ENCODE measurements around the gene RIMBP3B. TPM values are rescaled to one million over a fixed set of nuclear protein-coding genes. Genes with fewer than 3 reads are reported as not detected.
A peak's percentile ranks its signal among the peaks of the same experiment; 100 is the strongest.
"Not testable (repeated sequence)": the region's sequence is repeated elsewhere in the genome, so short reads cannot be mapped to it uniquely, and the experiment has no call there.

RIMBP3B gene
- polyA plus RNA-seq, 1 donor = 0.06 TPM

DNA sequence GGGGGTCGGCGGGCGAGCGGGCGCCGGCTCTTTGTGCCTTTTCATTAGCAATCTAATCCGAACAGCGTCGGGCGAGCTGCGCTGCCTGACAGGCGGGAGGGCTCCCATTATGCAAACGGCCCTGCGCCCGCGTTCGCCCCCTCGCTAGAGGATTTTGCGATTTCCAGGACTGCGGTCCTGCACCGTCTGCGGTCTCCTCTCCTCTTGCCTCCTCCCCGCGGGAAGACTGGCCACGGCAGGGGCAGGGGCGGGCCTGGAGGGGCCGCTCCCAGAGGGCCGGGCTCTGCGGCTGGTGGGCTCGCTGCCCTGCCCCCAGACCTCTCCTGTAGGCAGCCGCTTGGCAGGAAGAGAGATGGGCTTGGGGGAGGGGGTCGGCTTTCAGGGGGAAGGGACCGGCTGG, 34.3 kb downstream of the RIMBP3B start:
- not testable (repeated sequence) for H3K27ac ChIP-seq (ENCODE audit: low read length); H3K27me3 ChIP-seq (ENCODE audit: control insufficient read depth, insufficient read depth, low read length); H3K9me3 ChIP-seq (ENCODE audit: control insufficient read depth, low read depth, low read length); DNase-seq; H3K36me3 ChIP-seq (ENCODE audit: control insufficient read depth, insufficient read depth, low read length); H3K4me1 ChIP-seq (ENCODE audit: control insufficient read depth, insufficient read depth, low read length)
- WGBS (ENCODE audit: insufficient coverage, low lambda C conversion rate) = no CpG with 5 or more reads among the region's 33 CpGs
- H3K4me3 ChIP-seq (ENCODE audit: low read length) = peak overlapping the region; percentile 32

DNA sequence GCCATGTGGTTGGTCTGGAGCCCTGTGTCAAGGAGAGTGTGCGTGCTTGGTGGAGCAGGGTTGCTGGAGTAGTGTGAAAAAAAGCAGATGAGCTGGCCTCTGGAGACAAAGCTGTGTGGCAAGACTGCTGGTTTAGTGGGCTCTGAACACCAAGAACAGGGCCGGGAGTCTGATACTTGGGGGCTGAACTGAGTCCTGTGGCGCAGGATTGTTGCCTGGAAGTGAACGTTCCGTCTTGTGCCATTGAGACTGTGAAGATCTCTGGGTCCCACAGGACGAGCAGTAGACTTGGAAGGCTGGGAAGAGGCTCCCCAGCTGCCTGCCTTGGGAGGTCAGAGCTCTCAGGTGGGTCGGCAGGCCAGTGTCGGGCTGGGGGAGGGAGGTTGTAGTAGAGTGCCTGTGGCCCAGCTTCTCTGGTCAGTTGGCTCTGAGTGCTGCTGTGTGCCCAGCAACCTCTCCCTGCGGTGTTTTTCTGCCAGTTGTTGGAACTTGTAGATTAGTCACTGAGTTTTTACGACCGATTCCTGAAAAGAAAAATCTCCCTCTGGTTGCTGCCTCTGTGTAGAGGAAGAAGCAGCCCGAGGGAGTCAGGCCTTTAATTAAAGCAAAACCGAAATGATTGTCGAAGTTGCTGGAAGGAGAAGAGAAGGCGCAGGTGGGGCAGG, 35.6 kb downstream of the RIMBP3B start:
- WGBS (ENCODE audit: insufficient coverage, low lambda C conversion rate) = no CpG with 5 or more reads among the region's 15 CpGs
- not testable (repeated sequence) for H3K27me3 ChIP-seq (ENCODE audit: control insufficient read depth, insufficient read depth, low read length); DNase-seq; H3K36me3 ChIP-seq (ENCODE audit: control insufficient read depth, insufficient read depth, low read length); H3K4me3 ChIP-seq (ENCODE audit: low read length); H3K9me3 ChIP-seq (ENCODE audit: control insufficient read depth, low read depth, low read length); H3K4me1 ChIP-seq (ENCODE audit: control insufficient read depth, insufficient read depth, low read length)
- H3K27ac ChIP-seq (ENCODE audit: low read length) = peak overlapping the region; percentile 64

DNA sequence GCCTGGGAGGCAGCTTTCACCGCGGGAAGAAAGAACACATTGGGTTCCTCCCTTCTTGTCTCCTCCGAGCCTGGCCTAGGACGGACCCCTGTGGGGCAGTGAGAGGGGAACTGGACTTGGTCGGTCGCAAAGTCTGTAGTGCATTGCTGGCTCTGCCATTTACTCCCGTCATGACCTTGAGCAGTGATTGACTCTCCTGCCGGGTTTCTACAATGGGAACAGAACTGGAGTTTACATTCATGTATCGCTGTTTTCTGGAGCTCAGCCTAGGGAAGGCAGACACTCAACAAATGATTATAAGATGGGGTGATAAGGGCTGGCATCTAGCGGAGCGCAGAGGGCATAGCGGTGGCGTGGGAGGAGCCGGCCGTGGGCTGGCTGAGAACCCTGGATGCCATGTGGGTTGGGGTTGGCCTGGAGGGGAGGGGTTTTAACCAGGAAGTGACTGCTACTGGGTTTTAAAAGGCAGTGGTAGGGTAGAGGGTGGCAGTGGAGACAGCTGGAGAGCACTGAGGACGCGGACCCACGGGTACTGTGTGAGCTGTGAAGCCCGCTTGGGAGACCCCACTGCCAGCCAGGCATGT, 36.7 kb downstream of the RIMBP3B start:
- H3K4me3 ChIP-seq (ENCODE audit: low read length); DNase-seq; H3K27me3 ChIP-seq (ENCODE audit: control insufficient read depth, insufficient read depth, low read length); H3K9me3 ChIP-seq (ENCODE audit: control insufficient read depth, low read depth, low read length); H3K4me1 ChIP-seq (ENCODE audit: control insufficient read depth, insufficient read depth, low read length); H3K36me3 ChIP-seq (ENCODE audit: control insufficient read depth, insufficient read depth, low read length): not testable (repeated sequence)
- no CpG with 5 or more reads among the region's 19 CpGs for WGBS (ENCODE audit: insufficient coverage, low lambda C conversion rate)
- peak overlapping the region; percentile 69 for H3K27ac ChIP-seq (ENCODE audit: low read length)

DNA sequence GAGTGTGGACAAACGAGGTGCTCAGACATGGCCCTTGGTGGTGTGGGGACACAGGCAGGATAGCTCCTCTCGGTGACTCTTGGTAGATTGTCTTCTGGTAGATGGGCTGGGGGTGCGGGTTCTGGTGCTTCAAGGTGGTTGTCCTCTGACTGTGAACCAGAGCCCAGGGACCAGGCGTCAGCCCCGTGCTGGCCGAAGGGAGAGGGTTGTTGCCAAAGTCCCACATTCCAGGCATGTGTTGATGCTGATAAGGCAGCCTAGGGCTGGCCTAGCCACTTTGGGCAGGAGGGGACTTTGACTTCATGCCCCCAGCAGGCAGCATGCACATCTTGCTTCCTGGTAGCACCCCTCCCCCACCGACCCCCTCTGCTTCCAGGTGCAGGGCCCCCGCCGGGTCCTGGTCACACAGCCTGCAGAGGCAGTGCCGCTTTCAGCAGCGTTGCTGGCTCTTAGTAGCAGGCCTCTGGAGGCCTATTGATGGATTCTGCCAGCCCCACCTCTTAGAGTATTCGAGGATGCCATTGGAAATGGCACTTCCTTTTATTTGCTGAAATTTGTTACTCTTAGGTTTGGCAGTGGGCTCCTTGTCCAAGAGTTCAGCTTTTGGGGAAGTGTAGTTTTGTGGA, 40.6 kb downstream of the RIMBP3B start:
- DNase-seq; H3K4me3 ChIP-seq (ENCODE audit: low read length); H3K27ac ChIP-seq (ENCODE audit: low read length); H3K27me3 ChIP-seq (ENCODE audit: control insufficient read depth, insufficient read depth, low read length); H3K9me3 ChIP-seq (ENCODE audit: control insufficient read depth, low read depth, low read length); H3K36me3 ChIP-seq (ENCODE audit: control insufficient read depth, insufficient read depth, low read length); H3K4me1 ChIP-seq (ENCODE audit: control insufficient read depth, insufficient read depth, low read length): not testable (repeated sequence)
- no CpG with 5 or more reads among the region's 12 CpGs for WGBS (ENCODE audit: insufficient coverage, low lambda C conversion rate)

DNA sequence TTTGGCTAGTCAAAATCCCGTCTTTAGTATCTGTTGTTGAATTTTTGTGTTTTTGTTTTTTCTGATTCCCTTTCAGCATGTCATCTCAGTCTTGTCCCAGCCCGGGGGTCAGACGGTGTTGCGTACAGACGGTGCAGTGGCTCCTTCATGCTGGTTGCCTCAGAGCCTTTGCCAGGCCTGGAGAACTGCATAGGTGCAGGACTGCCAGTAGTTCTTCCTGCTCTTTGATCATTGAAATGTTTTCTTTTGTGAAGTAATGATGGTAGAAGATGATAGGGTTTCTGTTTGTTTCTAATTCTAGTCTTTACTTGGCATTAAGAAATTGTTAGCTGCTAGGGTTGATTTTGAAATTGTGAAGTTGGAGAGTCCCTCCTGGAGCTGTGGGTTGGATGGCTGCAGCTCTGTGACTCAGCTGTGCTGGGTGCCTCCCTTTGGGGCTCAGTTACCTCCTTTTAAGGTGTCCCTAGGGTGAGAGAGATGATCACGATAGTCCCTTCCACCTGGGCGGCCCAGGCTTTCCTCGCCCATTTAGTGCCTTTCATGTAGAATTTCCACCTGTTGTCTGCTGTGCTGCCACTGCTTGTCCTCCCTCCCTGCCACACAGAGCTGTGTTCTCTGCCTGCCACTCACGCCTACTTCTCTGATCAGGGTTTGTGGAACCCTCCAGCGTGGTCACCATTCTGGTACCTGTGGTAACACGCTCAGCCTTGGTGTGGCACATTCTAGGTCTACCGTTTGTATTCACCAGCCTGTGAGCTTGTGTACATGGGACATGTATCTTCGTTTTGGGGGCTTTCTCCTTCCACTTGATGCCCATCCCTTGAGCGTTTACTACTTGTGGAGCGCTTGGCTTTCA, 51.1 kb downstream of the RIMBP3B start:
- H3K4me3 ChIP-seq (ENCODE audit: low read length); H3K27ac ChIP-seq (ENCODE audit: low read length); H3K4me1 ChIP-seq (ENCODE audit: control insufficient read depth, insufficient read depth, low read length); H3K27me3 ChIP-seq (ENCODE audit: control insufficient read depth, insufficient read depth, low read length); DNase-seq; H3K9me3 ChIP-seq (ENCODE audit: control insufficient read depth, low read depth, low read length); H3K36me3 ChIP-seq (ENCODE audit: control insufficient read depth, insufficient read depth, low read length): not testable (repeated sequence)
- WGBS (ENCODE audit: insufficient coverage, low lambda C conversion rate) = no CpG with 5 or more reads among the region's 15 CpGs

DNA sequence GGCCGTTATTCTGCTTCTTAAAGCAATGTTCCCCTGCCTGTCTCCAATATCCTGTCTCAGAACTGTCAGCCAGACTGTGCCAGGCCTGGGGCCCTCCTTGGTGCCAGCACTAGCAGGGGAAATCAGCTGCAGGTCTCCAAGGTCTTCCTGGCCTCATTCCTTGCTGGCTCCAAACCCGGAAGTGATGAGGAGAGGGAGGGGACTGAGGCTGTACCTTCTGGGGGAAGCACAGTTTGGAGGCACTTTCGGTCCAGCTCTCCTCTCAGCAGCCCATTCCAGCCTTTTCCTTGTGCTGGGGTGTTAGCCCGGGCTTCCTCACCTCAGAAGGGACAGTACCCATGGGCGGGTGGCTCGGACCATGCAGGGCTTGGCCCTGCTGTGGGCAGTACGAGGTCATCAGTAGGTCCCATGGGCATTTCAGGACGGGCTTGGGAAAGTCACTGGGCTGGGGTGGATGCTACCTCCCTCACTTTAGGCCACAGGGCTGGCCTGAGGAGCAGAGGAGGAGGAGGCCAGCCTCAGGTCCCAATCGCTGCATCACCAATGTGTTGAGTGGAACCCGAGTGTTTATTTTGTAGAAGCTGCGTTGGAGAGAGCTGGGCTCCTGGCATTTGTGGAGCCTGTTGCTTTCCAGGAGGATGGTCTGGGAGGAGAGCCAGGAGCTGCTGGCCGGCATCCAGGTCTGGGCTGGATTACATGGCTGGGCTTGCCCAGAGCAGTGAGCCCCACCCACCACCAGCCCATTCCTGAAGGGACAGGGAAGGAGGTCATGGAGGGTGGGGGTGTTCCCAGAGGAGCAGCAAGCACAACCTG, 52.7 kb downstream of the RIMBP3B start:
- H3K4me1 ChIP-seq (ENCODE audit: control insufficient read depth, insufficient read depth, low read length); H3K4me3 ChIP-seq (ENCODE audit: low read length); H3K9me3 ChIP-seq (ENCODE audit: control insufficient read depth, low read depth, low read length); H3K27me3 ChIP-seq (ENCODE audit: control insufficient read depth, insufficient read depth, low read length); H3K27ac ChIP-seq (ENCODE audit: low read length); H3K36me3 ChIP-seq (ENCODE audit: control insufficient read depth, insufficient read depth, low read length); DNase-seq: not testable (repeated sequence)
- WGBS (ENCODE audit: insufficient coverage, low lambda C conversion rate) = no CpG with 5 or more reads among the region's 12 CpGs

DNA sequence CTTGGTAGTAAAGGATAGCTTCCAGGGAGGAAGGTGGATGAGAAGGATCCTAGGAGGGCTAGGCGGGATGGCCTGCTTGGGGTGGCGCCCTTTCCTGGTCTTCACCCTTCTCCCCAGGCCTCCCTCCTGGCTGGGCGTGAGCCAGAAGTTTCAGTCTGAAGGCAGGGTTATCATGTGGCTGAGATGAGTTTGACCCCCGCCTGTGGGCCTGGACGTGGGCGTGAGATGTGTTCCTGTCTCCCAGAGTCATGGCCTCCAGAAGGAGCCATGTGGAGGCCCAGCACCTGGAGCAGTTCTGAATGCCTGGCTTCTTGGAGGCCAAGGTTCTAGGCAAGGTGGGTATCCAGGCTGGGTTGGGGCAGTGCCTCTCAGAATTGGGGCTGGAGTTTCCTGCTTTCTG, 54.5 kb downstream of the RIMBP3B start:
- not testable (repeated sequence) for H3K27me3 ChIP-seq (ENCODE audit: control insufficient read depth, insufficient read depth, low read length); DNase-seq; H3K4me1 ChIP-seq (ENCODE audit: control insufficient read depth, insufficient read depth, low read length); H3K27ac ChIP-seq (ENCODE audit: low read length); H3K9me3 ChIP-seq (ENCODE audit: control insufficient read depth, low read depth, low read length); H3K4me3 ChIP-seq (ENCODE audit: low read length); H3K36me3 ChIP-seq (ENCODE audit: control insufficient read depth, insufficient read depth, low read length)
- no CpG with 5 or more reads among the region's 6 CpGs for WGBS (ENCODE audit: insufficient coverage, low lambda C conversion rate)

Other genes starting within 250 kb of the RIMBP3B start
- 24.4 TPM for gene HIC2, start 33.6 kb downstream of the RIMBP3B start, polyA plus RNA-seq
- 4.6 TPM for gene TMEM191C, start 83.6 kb downstream of the RIMBP3B start, polyA plus RNA-seq
- gene RIMBP3C, start 167.7 kb downstream of the RIMBP3B start, polyA plus RNA-seq = 0.04 TPM
- 54.9 TPM for gene UBE2L3, start 184.0 kb downstream of the RIMBP3B start, polyA plus RNA-seq
- gene YDJC, start 246.3 kb downstream of the RIMBP3B start, polyA plus RNA-seq = 27.6 TPM
- gene CCDC116, start 249.0 kb downstream of the RIMBP3B start, polyA plus RNA-seq = 0.28 TPM